Prostate gland (tissue), 2 donors: ENCODE measurements around the gene SNAI3. TPM values are rescaled to one million over a fixed set of nuclear protein-coding genes. Genes with fewer than 3 reads are reported as not detected.

ENCODE experiments used
- DNase-seq: peaks from one replicate; pipeline ENCODE4 v3.0.0-alpha.2; 2019; ENCODE audit warnings: low spot score
- H3K27ac ChIP-seq, 2 donors: fragments of 200-600 bp; sonication (generic); 2 replicates each; pipeline ENCODE4 v1.5.1; 2017 to 2019
- H3K27me3 ChIP-seq: fragments of 200-600 bp; sonication (generic); replicated peaks from 2 replicates; pipeline ENCODE4 v1.5.1; 2019; ENCODE audit not compliant: insufficient read depth
- H3K36me3 ChIP-seq, 2 donors: fragments of 200-600 bp; sonication (generic); 1 replicate in 1 of 2; 2 replicates in 1 of 2; pipeline versions ENCODE4 v1.5.1 to v1.8.1; 2017 to 2019
- H3K4me1 ChIP-seq: fragments of 200-600 bp; sonication (generic); replicated peaks from 2 replicates; pipeline ENCODE4 v1.5.1; 2019
- H3K4me3 ChIP-seq, 2 donors: fragments of 200-600 bp; sonication (generic); 2 replicates each; pipeline ENCODE4 v1.5.1; 2017 to 2019
- H3K9me3 ChIP-seq: fragments of 200-600 bp; sonication (generic); 2 replicates; pipeline ENCODE4 v1.5.1; 2017
- CTCF ChIP-seq, 4 experiments: fragments of 200-600 bp in 2 of 4; fragments of 450-650 bp in 2 of 4; sonication (generic) in 2 of 4; IDR thresholded peaks; 1 replicate in 3 of 4; 2 replicates in 1 of 4; pipeline ENCODE4 v1.5.1; 2016 to 2019; ENCODE audit warnings: antibody characterized with exemption in 4 of 4, mild to moderate bottlenecking in 2 of 4, moderate library complexity in 2 of 4
- POLR2A ChIP-seq: fragments of 450-650 bp; IDR thresholded peaks from one replicate; pipeline ENCODE4 v1.6.1; 2016; ENCODE audit warnings: antibody characterized with exemption, mild to moderate bottlenecking
- POLR2AphosphoS5 ChIP-seq: sonication (generic); formaldehyde crosslinking; IDR thresholded peaks from one replicate; pipeline ENCODE4 v1.6.1; 2017; ENCODE audit warnings: antibody characterized with exemption
- WGBS: methylation state at CpG from one replicate; pipeline ENCODE4 v1.1.5; 2018; 5-methylcytosine and 5-hydroxymethylcytosine counted together
- intact Hi-C: fragments of 100-400 bp; cut with DNase I; formaldehyde crosslinking; loops from one replicate; pipeline ENCODE4 v1.14.2; 2022
- total RNA-seq, 2 donors: library from RNA; depleted of rRNA; stranded (reverse); fragments of >200 nt; gene quantifications; one replicate each; pipeline ENCODE4 v1.1.0, GENCODE V29; 2016

SNAI3 gene
- total RNA-seq, 2 donors from 2014 or later, result 0.46 to 2.8 TPM

GRCh38 chr16:88731699-88732098 is 45.4 kb upstream of the SNAI3 start:
- peaks cover 0 to 6% of the 10 kb centered on the region in 2 donors for H3K36me3 ChIP-seq
- no peak overlapping the region for H3K27ac ChIP-seq
- H3K4me1 ChIP-seq, result no peaks in the 10 kb centered on the region
- TF ChIP-seq POLR2AphosphoS5, result no peak
- TF ChIP-seq POLR2A, result no peak
- no peak for TF ChIP-seq CTCF (IDR thresholded peaks at IDR 0.05)
- intact Hi-C loops, result loop anchor here (10.0 kb wide), 2 partner anchors 443 to 483 kb away; partner anchors contain the start of genes CDH15 and ZNF778
- WGBS, result 81% methylated on average over 11 of the region's 15 CpGs
- H3K27me3 ChIP-seq, result no peaks in the 10 kb centered on the region
- no peaks in the 10 kb centered on the region for H3K9me3 ChIP-seq
- no peak for DNase-seq
- no peak overlapping the region for H3K4me3 ChIP-seq

- DNase-seq, result no peak
- H3K4me1 ChIP-seq, result no peaks in the 10 kb centered on the region
- H3K27me3 ChIP-seq, result no peaks in the 10 kb centered on the region
- 86% methylated on average over 34 of the region's 34 CpGs for WGBS
- no peak overlapping the region for H3K27ac ChIP-seq
- intact Hi-C loops, result loop anchor here (10.0 kb wide), 2 partner anchors 444 to 484 kb away; partner anchors contain the start of genes CDH15 and ZNF778
- TF ChIP-seq POLR2AphosphoS5, result no peak
- TF ChIP-seq POLR2A, result no peak
- no peak for TF ChIP-seq CTCF (IDR thresholded peaks at IDR 0.05)
- no peak overlapping the region for H3K4me3 ChIP-seq
- H3K9me3 ChIP-seq, result no peaks in the 10 kb centered on the region
- H3K36me3 ChIP-seq, result peaks cover 6 to 14% of the 10 kb centered on the region in 2 donors
Measured at GRCh38 chr16:88730632-88731607, 44.6 kb upstream of the SNAI3 start.

- no peaks in the 10 kb centered on the region for H3K27me3 ChIP-seq
- H3K4me3 ChIP-seq, result no peak overlapping the region
- WGBS, result 68% methylated on average over 20 of the region's 20 CpGs
- peaks cover 9 to 33% of the 10 kb centered on the region in 2 donors for H3K36me3 ChIP-seq
- H3K9me3 ChIP-seq, result no peaks in the 10 kb centered on the region
- no peak for DNase-seq
- intact Hi-C loops, result no loop called here
- no peak overlapping the region for H3K27ac ChIP-seq
- H3K4me1 ChIP-seq, result no peaks in the 10 kb centered on the region
- TF ChIP-seq CTCF (IDR thresholded peaks at IDR 0.05) (no peak), POLR2AphosphoS5 (no peak), POLR2A (no peak)
Measured at GRCh38 chr16:88727871-88728270, 41.6 kb upstream of the SNAI3 start.

- Histone ChIP-seq H3K36me3 (peaks cover 9 to 42% of the 10 kb centered on the region in 2 donors), H3K9me3 (no peaks in the 10 kb centered on the region), H3K4me3 (no peak overlapping the region), H3K27me3 (no peaks in the 10 kb centered on the region), H3K27ac (no peak overlapping the region), H3K4me1 (no peaks in the 10 kb centered on the region)
- intact Hi-C loops, result no loop called here
- 95% methylated on average over 28 of the region's 28 CpGs for WGBS
- no peak for DNase-seq
- TF ChIP-seq CTCF (IDR thresholded peaks at IDR 0.05) (no peak), POLR2A (no peak), POLR2AphosphoS5 (no peak)
Measured at GRCh38 chr16:88726981-88727380, 40.7 kb upstream of the SNAI3 start.
